CD14-positive monocyte (primary cell): ENCODE data around the gene LSM11. TPM values are rescaled to one million over a fixed set of nuclear protein-coding genes. Genes with fewer than 3 reads are reported as not detected.

Experiments
- DNase-seq, 3 donors: peaks; one replicate each; pipeline ENCODE4 v3.0.0-alpha.2; 2011 to 2022
- H2AFZ ChIP-seq: 2 replicates; pipeline ENCODE4 v1.6.0; 2012; ENCODE audit warnings: mild to moderate bottlenecking, low read depth, low read length, inconsistent platforms; ENCODE audit not compliant: insufficient read depth, poor library complexity, severe bottlenecking
- H3K27ac ChIP-seq, 2 donors: 1 replicate in 1 of 2; 2 replicates in 1 of 2; pipeline ENCODE4 v1.5.1; 2012 to 2013; ENCODE audit warnings: low read length in 2 of 2, control low read depth in 1 of 2, inconsistent platforms in 1 of 2, low read depth in 1 of 2, mild to moderate bottlenecking in 1 of 2
- H3K27me3 ChIP-seq, 2 donors: one replicate each; pipeline versions ENCODE4 v1.6.0 to v1.6.1; 2011 to 2013; ENCODE audit warnings: low read length in 2 of 2; ENCODE audit not compliant: control insufficient read depth in 2 of 2, insufficient read depth in 2 of 2
- H3K36me3 ChIP-seq, 2 donors: replicated peaks in 1 of 2; 1 replicate in 1 of 2; 2 replicates in 1 of 2; pipeline versions ENCODE4 v1.5.1 to v1.6.1; 2012 to 2013; ENCODE audit warnings: low read length in 2 of 2, control low read depth in 1 of 2, inconsistent platforms in 1 of 2, mild to moderate bottlenecking in 1 of 2; ENCODE audit not compliant: insufficient read depth in 2 of 2, control insufficient read depth in 1 of 2
- H3K4me1 ChIP-seq, 2 donors: 1 replicate in 1 of 2; 2 replicates in 1 of 2; pipeline versions ENCODE4 v1.5.1 to v1.6.1; 2012 to 2013; ENCODE audit warnings: low read length in 2 of 2, control low read depth in 1 of 2, inconsistent platforms in 1 of 2, mild to moderate bottlenecking in 1 of 2, moderate library complexity in 1 of 2; ENCODE audit not compliant: insufficient read depth in 2 of 2, control insufficient read depth in 1 of 2
- H3K4me2 ChIP-seq: replicated peaks from 2 replicates; pipeline ENCODE3; 2012; ENCODE audit warnings: low read length, moderate library complexity, mild to moderate bottlenecking; ENCODE audit not compliant: poor library complexity, severe bottlenecking; ENCODE audit errors: extremely low read depth
- H3K4me3 ChIP-seq, 3 experiments: fragments of 200-600 bp in 1 of 3; sonication (generic) in 1 of 3; replicated peaks in 1 of 3; 1 replicate in 2 of 3; 2 replicates in 1 of 3; pipeline ENCODE4 v1.5.1; 2011 to 2013; ENCODE audit warnings: low read length in 3 of 3, mild to moderate bottlenecking in 3 of 3, control low read depth in 2 of 3, low read depth in 2 of 3, inconsistent platforms in 1 of 3, moderate library complexity in 1 of 3
- H3K79me2 ChIP-seq: 2 replicates; pipeline ENCODE4 v1.6.0; 2012; ENCODE audit warnings: mild to moderate bottlenecking, control low read depth, inconsistent platforms, low read length, moderate library complexity; ENCODE audit not compliant: insufficient read depth
- H3K9ac ChIP-seq: 2 replicates; pipeline ENCODE4 v1.6.0; 2017; ENCODE audit warnings: low read length, mild to moderate bottlenecking; ENCODE audit not compliant: insufficient read depth, poor library complexity, severe bottlenecking
- H3K9me3 ChIP-seq, 2 donors: replicated peaks in 1 of 2; 1 replicate in 1 of 2; 2 replicates in 1 of 2; pipeline versions ENCODE4 v1.5.1 to v1.6.1; 2012 to 2013; ENCODE audit warnings: low read length in 2 of 2, control low read depth in 1 of 2; ENCODE audit not compliant: control insufficient read depth in 1 of 2, insufficient read depth in 1 of 2
- H4K20me1 ChIP-seq: 2 replicates; pipeline ENCODE4 v1.6.0; 2012; ENCODE audit warnings: mild to moderate bottlenecking, low read length, control low read depth, moderate library complexity; ENCODE audit not compliant: insufficient read depth
- H3K27ac Mint-ChIP-seq, 7 donors: one replicate each; pipeline ENCODE4 v1.8.0; 2020; ENCODE audit warnings: mild to moderate bottlenecking in 7 of 7, mixed read lengths in 7 of 7, moderate library complexity in 6 of 7, inconsistent platforms in 2 of 7
- H3K27me3 Mint-ChIP-seq, 3 donors: one replicate each; pipeline ENCODE4 v1.8.0; 2021 to 2022; ENCODE audit warnings: low read depth in 3 of 3, mild to moderate bottlenecking in 3 of 3, mixed read lengths in 3 of 3, moderate library complexity in 3 of 3, inconsistent platforms in 1 of 3
- H3K36me3 Mint-ChIP-seq, 2 donors: one replicate each; pipeline ENCODE4 v1.8.0; 2020; ENCODE audit warnings: mixed read lengths in 2 of 2, inconsistent platforms in 1 of 2, mild to moderate bottlenecking in 1 of 2
- H3K4me1 Mint-ChIP-seq: one replicate; pipeline ENCODE4 v1.8.0; 2020; ENCODE audit warnings: mild to moderate bottlenecking, mixed read lengths
- H3K4me3 Mint-ChIP-seq, 2 donors: one replicate each; pipeline ENCODE4 v1.8.0; 2020; ENCODE audit warnings: mild to moderate bottlenecking in 2 of 2, mixed read lengths in 2 of 2, moderate library complexity in 1 of 2
- H3K9me3 Mint-ChIP-seq, 7 donors: one replicate each; pipeline ENCODE4 v1.8.0; 2020 to 2022; ENCODE audit warnings: mixed read lengths in 7 of 7, mild to moderate bottlenecking in 6 of 7, moderate library complexity in 6 of 7, inconsistent platforms in 2 of 7
- CTCF ChIP-seq: fragments of 200-600 bp; IDR thresholded peaks from one replicate; pipeline ENCODE4 v1.8.0; 2022; ENCODE audit warnings: antibody characterized with exemption, mild to moderate bottlenecking
- WGBS: methylation state at CpG from one replicate; pipeline ENCODE4 v1.1.5; 2013; ENCODE audit warnings: missing lambda C conversion rate; ENCODE audit not compliant: insufficient coverage; 5-methylcytosine and 5-hydroxymethylcytosine counted together
- intact Hi-C, 2 donors: fragments of 100-400 bp; cut with micrococcal nuclease; formaldehyde crosslinking; loops; one replicate each; pipeline versions ENCODE4 v1.15.0 to v1.15.1; 2023
- polyA plus RNA-seq, 3 donors: library from polyadenylated mRNA; depleted of rRNA in 1 of 3; unstranded in 2 of 3; stranded (reverse) in 1 of 3; fragments of 300-500 nt in 2 of 3; fragments of >200 nt in 1 of 3; fragmentation: Illumina TruSeq in 2 of 3; gene quantifications; 1 replicate in 2 of 3; 2 replicates in 1 of 3; pipeline ENCODE4 v1.2.3, GENCODE V29; 2012 to 2021

Gene LSM11
- polyA plus RNA-seq, 3 donors: 0.28 to 1.3 (median 0.41) TPM

- H2AFZ ChIP-seq: no peak overlapping the region
Measured at GRCh38 chr5:157748760-157749461, 5.4 kb downstream of the LSM11 start.

GRCh38 chr5:157749462-157749799, 5.9 kb downstream of the LSM11 start:
- Histone ChIP-seq H3K36me3 (peaks cover 4 to 33% of the 10 kb centered on the region in 2 donors), H3K9me3 (no peaks in the 10 kb centered on the region), H4K20me1 (no peaks in the 10 kb centered on the region), H3K27ac (no peak overlapping the region), H3K79me2 (peaks cover 3% of the 10 kb centered on the region), H3K4me2 (no peak overlapping the region), H3K4me1 (peaks cover 5% of the 10 kb centered on the region in 2 donors), H3K4me3 (no peak overlapping the region), H3K9ac (no peak overlapping the region), H3K27me3 (no peaks in the 10 kb centered on the region), H2AFZ (no peak overlapping the region)
- Mint-ChIP-seq H3K4me1 (peaks cover 8% of the 10 kb centered on the region), H3K27me3 (peaks cover 2 to 3% (median 2%) of the 10 kb centered on the region in 3 donors), H3K36me3 (peaks cover 20 to 24% of the 10 kb centered on the region in 2 donors), H3K4me3 (no peak overlapping the region), H3K9me3 (peaks cover 0 to 1% (median 0%) of the 10 kb centered on the region in 7 donors), H3K27ac (no peak overlapping the region)
- no peak for TF ChIP-seq CTCF
- no peak for DNase-seq
- intact Hi-C loops: loop anchor here in 1 of 2 donors (10.0 kb wide), 2 partner anchors 105 to 425 kb away; partner anchors contain the start of gene CLINT1
- WGBS: no CpG with 5 or more reads among the region's 11 CpGs

More at GRCh38 chr5:157748760-157749461, 5.4 kb downstream of the LSM11 start:
- H4K20me1 ChIP-seq: no peaks in the 10 kb centered on the region
- peaks cover 5% of the 10 kb centered on the region in 3 donors for H3K27me3 Mint-ChIP-seq
- no peak overlapping the region for H3K4me2 ChIP-seq
- DNase-seq: no peak
- intact Hi-C loops: loop anchor here in 1 of 2 donors (10.0 kb wide), 2 partner anchors 106 to 424 kb away; partner anchors contain the start of gene CLINT1
- peaks cover 8 to 10% of the 10 kb centered on the region in 2 donors for H3K4me1 ChIP-seq
- no peak overlapping the region for H3K9ac ChIP-seq
- peaks cover 3% of the 10 kb centered on the region for H3K79me2 ChIP-seq
- TF ChIP-seq CTCF: no peak
- peaks cover 11% of the 10 kb centered on the region for H3K4me1 Mint-ChIP-seq
- H3K36me3 ChIP-seq: peaks cover 4 to 28% of the 10 kb centered on the region in 2 donors
- no peak overlapping the region for H3K27ac ChIP-seq
- no peaks in the 10 kb centered on the region for H3K27me3 ChIP-seq
- H3K9me3 Mint-ChIP-seq: peaks cover 0 to 1% (median 0%) of the 10 kb centered on the region in 7 donors
- no peak overlapping the region for H3K27ac Mint-ChIP-seq
- H3K9me3 ChIP-seq: no peaks in the 10 kb centered on the region
- peaks cover 18 to 22% of the 10 kb centered on the region in 2 donors for H3K36me3 Mint-ChIP-seq
- H3K4me3 Mint-ChIP-seq: no peak overlapping the region
- no peak overlapping the region for H3K4me3 ChIP-seq
- WGBS: 90% methylated on average over 2 of the region's 4 CpGs
